Endodermal cell (in vitro differentiated cells): Measurements from ENCODE around the gene TMEM151A. TPM values are rescaled to one million over a fixed set of nuclear protein-coding genes. Genes with fewer than 3 reads are reported as not detected.

Source experiments
- DNase-seq: peaks from one replicate; pipeline ENCODE4 v3.0.0-alpha.2; 2017
- H3K27ac ChIP-seq: 2 replicates; pipeline ENCODE4 v1.5.1; 2013; ENCODE audit warnings: mild to moderate bottlenecking, low read depth, low read length, moderate library complexity
- H3K27me3 ChIP-seq: 2 replicates; pipeline ENCODE4 v1.6.1; 2013; ENCODE audit warnings: mild to moderate bottlenecking, low read length, moderate library complexity; ENCODE audit not compliant: insufficient read depth, control insufficient read depth, poor library complexity, severe bottlenecking
- H3K36me3 ChIP-seq: 2 replicates; pipeline ENCODE4 v1.7.0; 2013; ENCODE audit warnings: mild to moderate bottlenecking, low read length, moderate library complexity; ENCODE audit not compliant: control insufficient read depth, insufficient read depth
- H3K4me1 ChIP-seq: one replicate; pipeline ENCODE4 v1.7.0; 2013; ENCODE audit warnings: low read length; ENCODE audit not compliant: control insufficient read depth, insufficient read depth
- H3K4me3 ChIP-seq: 2 replicates; pipeline ENCODE4 v1.5.1; 2013; ENCODE audit warnings: mild to moderate bottlenecking, low read length, moderate library complexity
- H3K9ac ChIP-seq: 2 replicates; pipeline ENCODE4 v1.6.1; 2013; ENCODE audit warnings: mild to moderate bottlenecking, low read length, moderate library complexity; ENCODE audit not compliant: poor library complexity, severe bottlenecking; ENCODE audit errors: extremely low read depth
- H3K9me3 ChIP-seq: 2 replicates; pipeline ENCODE4 v1.6.1; 2013; ENCODE audit warnings: mild to moderate bottlenecking, low read length, moderate library complexity; ENCODE audit not compliant: control insufficient read depth
- H3K27ac Mint-ChIP-seq: 2 replicates; pipeline ENCODE4 v1.8.0; 2020; ENCODE audit warnings: mixed read lengths
- H3K27me3 Mint-ChIP-seq: 2 replicates; pipeline ENCODE4 v1.8.0; 2021; ENCODE audit warnings: mild to moderate bottlenecking, mixed read lengths; ENCODE audit not compliant: insufficient read depth
- H3K36me3 Mint-ChIP-seq: 2 replicates; pipeline ENCODE4 v1.8.0; 2020; ENCODE audit warnings: low read depth, mixed read lengths
- H3K4me1 Mint-ChIP-seq: 2 replicates; pipeline ENCODE4 v1.8.0; 2020; ENCODE audit warnings: mixed read lengths
- H3K4me3 Mint-ChIP-seq: 2 replicates; pipeline ENCODE4 v1.8.0; 2020; ENCODE audit warnings: mild to moderate bottlenecking, moderate library complexity, mixed read lengths
- H3K9me3 Mint-ChIP-seq: 2 replicates; pipeline ENCODE4 v1.8.0; 2020; ENCODE audit warnings: mild to moderate bottlenecking, mixed read lengths
- CTCF ChIP-seq: fragments of 200-600 bp; sonication (generic); conservative IDR thresholded peaks from 2 replicates; pipeline ENCODE4 v1.5.0; 2021; ENCODE audit warnings: antibody characterized with exemption, mild to moderate bottlenecking
- WGBS, 2 experiments: methylation state at CpG; one replicate each; pipeline versions ENCODE4 v1.1.5 to v1.1.7; 2013; ENCODE audit warnings: missing lambda C conversion rate in 2 of 2, mixed read lengths in 1 of 2; ENCODE audit not compliant: insufficient coverage in 1 of 2, insufficient read length in 1 of 2; 5-methylcytosine and 5-hydroxymethylcytosine counted together
- total RNA-seq, 2 donors: library from RNA; stranded (reverse); fragmentation: NEBNext Ultra II Directional in 1 of 2; extraction: Animal tissue kit (Norgen Biotek cat#: 25700) in 1 of 2; gene quantifications; 2 replicates in 1 of 2; 3 replicates in 1 of 2; pipeline ENCODE4 v1.2.1, GENCODE V29; 2021

Gene TMEM151A
- total RNA-seq, 2 donors from 2014 or later, result 0.20 TPM; not detected in 1

GRCh38 chr11:66293777-66294625, 2.3 kb downstream of the TMEM151A start:
- no peaks in the 10 kb centered on the region for H3K36me3 Mint-ChIP-seq
- no peaks in the 10 kb centered on the region for H3K36me3 ChIP-seq
- peaks cover 51% of the 10 kb centered on the region for H3K27me3 Mint-ChIP-seq
- H3K9me3 ChIP-seq, result no peaks in the 10 kb centered on the region
- H3K27me3 ChIP-seq, result peaks cover 46% of the 10 kb centered on the region
- H3K27ac Mint-ChIP-seq, result no peak overlapping the region
- no peak overlapping the region for H3K4me3 Mint-ChIP-seq
- peaks cover 11% of the 10 kb centered on the region for H3K4me1 Mint-ChIP-seq
- no peak overlapping the region for H3K9ac ChIP-seq
- no peaks in the 10 kb centered on the region for H3K9me3 Mint-ChIP-seq
- H3K27ac ChIP-seq, result no peak overlapping the region
- 89 to 95% methylated on average over 21 to 30 of the region's 30 CpGs for WGBS, 2 experiments
- no peak overlapping the region for H3K4me3 ChIP-seq
- no peaks in the 10 kb centered on the region for H3K4me1 ChIP-seq
- TF ChIP-seq CTCF, result no peak
- peak; percentile 47 for DNase-seq

GRCh38 chr11:66294626-66295620, 3.2 kb downstream of the TMEM151A start:
- Histone ChIP-seq H3K27me3 (peaks cover 45% of the 10 kb centered on the region), H3K36me3 (no peaks in the 10 kb centered on the region), H3K9ac (no peak overlapping the region), H3K27ac (no peak overlapping the region), H3K9me3 (no peaks in the 10 kb centered on the region), H3K4me3 (no peak overlapping the region), H3K4me1 (no peaks in the 10 kb centered on the region)
- Mint-ChIP-seq H3K4me1 (peaks cover 9% of the 10 kb centered on the region), H3K27ac (no peak overlapping the region), H3K9me3 (no peaks in the 10 kb centered on the region), H3K27me3 (peaks cover 47% of the 10 kb centered on the region), H3K36me3 (no peaks in the 10 kb centered on the region), H3K4me3 (no peak overlapping the region)
- no peak for TF ChIP-seq CTCF
- 94 to 97% methylated on average over 103 to 123 of the region's 123 CpGs for WGBS, 2 experiments
- peak; percentile 39 for DNase-seq

- Mint-ChIP-seq H3K27ac (no peak overlapping the region), H3K4me3 (no peak overlapping the region), H3K36me3 (no peaks in the 10 kb centered on the region), H3K27me3 (peaks cover 26% of the 10 kb centered on the region), H3K9me3 (no peaks in the 10 kb centered on the region), H3K4me1 (peaks cover 5% of the 10 kb centered on the region)
- H3K4me1 ChIP-seq, result no peaks in the 10 kb centered on the region
- no peak overlapping the region for H3K9ac ChIP-seq
- DNase-seq, result peak; percentile 75
- H3K4me3 ChIP-seq, result no peak overlapping the region
- H3K27me3 ChIP-seq, result peaks cover 18% of the 10 kb centered on the region
- WGBS, 2 experiments, result 34 to 47% methylated on average over 7 to 8 of the region's 8 CpGs
- no peak overlapping the region for H3K27ac ChIP-seq
- no peaks in the 10 kb centered on the region for H3K9me3 ChIP-seq
- no peaks in the 10 kb centered on the region for H3K36me3 ChIP-seq
- no peak for TF ChIP-seq CTCF
These were observed 5.9 kb downstream of the TMEM151A start for GRCh38 chr11:66297610-66298009.
